ENCODE results near the gene ARSJ.

- TF ChIP-seq CTCF (IDR thresholded peaks at IDR 0.05) = peak in 1 of 4 donors; percentile 7
- no peak for TF ChIP-seq POLR2A (IDR thresholded peaks at IDR 0.05)
Observed at GRCh38 chr4:113878668-113879067, 100.8 kb downstream of the ARSJ start.

Measured in right lobe of liver (tissue), 4 donors.